Upper lobe of right lung (tissue), 1 donor: Measurements from ENCODE around the gene SHISAL2A. TPM values are rescaled to one million over a fixed set of nuclear protein-coding genes. Genes with fewer than 3 reads are reported as not detected.
A peak's percentile ranks its signal among the peaks of the same experiment; 100 is the strongest.
"Not testable (repeated sequence)": the region's sequence is repeated elsewhere in the genome, so short reads cannot be mapped to it uniquely, and the experiment has no call there.

Experiments
- ATAC-seq: fragments of 200-7000 bp; cut with Tn5 transposase; one replicate; pipeline ENCODE4 v1.9.1; 2020; ENCODE audit warnings: mild to moderate bottlenecking, moderate library complexity
- DNase-seq: peaks from one replicate; pipeline ENCODE4 v3.0.0-alpha.2; 2020
- H3K27ac ChIP-seq: fragments of 200-600 bp; one replicate; pipeline ENCODE4 v1.8.0; 2022
- H3K27me3 ChIP-seq: fragments of 200-600 bp; one replicate; pipeline ENCODE4 v1.8.0; 2022; ENCODE audit warnings: mild to moderate bottlenecking
- H3K36me3 ChIP-seq: fragments of 200-600 bp; one replicate; pipeline ENCODE4 v1.8.0; 2022
- H3K4me1 ChIP-seq: fragments of 200-600 bp; one replicate; pipeline ENCODE4 v1.8.0; 2022
- H3K4me3 ChIP-seq: fragments of 200-600 bp; one replicate; pipeline ENCODE4 v1.8.0; 2022; ENCODE audit warnings: mild to moderate bottlenecking
- H3K9me3 ChIP-seq: fragments of 200-600 bp; one replicate; pipeline ENCODE4 v1.8.0; 2022
- CTCF ChIP-seq: fragments of 200-600 bp; IDR thresholded peaks from one replicate; pipeline ENCODE4 v1.8.0; 2022; ENCODE audit warnings: antibody characterized with exemption
- intact Hi-C: fragments of 100-400 bp; cut with DNase I; formaldehyde crosslinking; loops from one replicate; pipeline ENCODE4 v1.11.0; 2022
- total RNA-seq: library from RNA; stranded (reverse); fragmentation: NEBNext Ultra II Directional; extraction: Animal tissue kit (Norgen Biotek cat#: 25700); gene quantifications from one replicate; pipeline ENCODE4 v1.2.1, GENCODE V29; 2021
- donor health status: DM: no; HTN: yes; CAD: no; lungs with severe emphysema.

The SHISAL2A gene
- total RNA-seq, 1 donor from 2014 or later, result 0.81 TPM

GRCh38 chr1:52680353-52680752, 47.4 kb downstream of the SHISAL2A start:
- no peak for TF ChIP-seq CTCF
- no peak overlapping the region for H3K4me3 ChIP-seq
- no peaks in the 10 kb centered on the region for H3K27me3 ChIP-seq
- intact Hi-C loops, result no loop called here
- no peaks in the 10 kb centered on the region for H3K36me3 ChIP-seq
- DNase-seq (no peak), ATAC-seq (no peak)
- peaks cover 11% of the 10 kb centered on the region for H3K4me1 ChIP-seq
- H3K9me3 ChIP-seq, result no peaks in the 10 kb centered on the region
- no peak overlapping the region for H3K27ac ChIP-seq

- Histone ChIP-seq H3K27me3 (no peaks in the 10 kb centered on the region), H3K27ac (no peak overlapping the region), H3K4me3 (no peak overlapping the region), H3K4me1 (peaks cover 11% of the 10 kb centered on the region), H3K9me3 (no peaks in the 10 kb centered on the region), H3K36me3 (no peaks in the 10 kb centered on the region)
- no peak for DNase-seq
- intact Hi-C loops, result no loop called here
- ATAC-seq, result no peak
- no peak for TF ChIP-seq CTCF
Observed at GRCh38 chr1:52681136-52681535, 48.2 kb downstream of the SHISAL2A start.

- Histone ChIP-seq H3K4me1 (no peaks in the 10 kb centered on the region), H3K36me3 (peaks cover 17% of the 10 kb centered on the region), H3K27me3 (no peaks in the 10 kb centered on the region), H3K27ac (no peak overlapping the region), H3K9me3 (no peaks in the 10 kb centered on the region), H3K4me3 (no peak overlapping the region)
- no peak for ATAC-seq
- intact Hi-C loops, result no loop called here
- no peak for DNase-seq
- no peak for TF ChIP-seq CTCF
Observed at GRCh38 chr1:52683367-52683940, 50.5 kb downstream of the SHISAL2A start.

GRCh38 chr1:52684545-52684944, 51.6 kb downstream of the SHISAL2A start:
- Histone ChIP-seq H3K9me3 (no peaks in the 10 kb centered on the region), H3K36me3 (peaks cover 26% of the 10 kb centered on the region), H3K4me3 (no peak overlapping the region), H3K27me3 (no peaks in the 10 kb centered on the region), H3K27ac (no peak overlapping the region), H3K4me1 (no peaks in the 10 kb centered on the region)
- no peak for DNase-seq
- TF ChIP-seq CTCF, result no peak
- intact Hi-C loops, result no loop called here
- ATAC-seq, result no peak

GRCh38 chr1:52686261-52686751, 53.3 kb downstream of the SHISAL2A start:
- DNase-seq (peak; percentile 82), ATAC-seq (peak; percentile 96)
- intact Hi-C loops, H3K9me3 ChIP-seq, H3K27me3 ChIP-seq, H3K27ac ChIP-seq, H3K4me3 ChIP-seq, H3K4me1 ChIP-seq: not testable (repeated sequence)
- H3K36me3 ChIP-seq, result peaks cover 39% of the 10 kb centered on the region
- TF ChIP-seq CTCF, result peak; percentile 75

- no peak for DNase-seq
- no peak overlapping the region for H3K4me3 ChIP-seq
- no peaks in the 10 kb centered on the region for H3K4me1 ChIP-seq
- no peak for ATAC-seq
- H3K36me3 ChIP-seq, result peaks cover 44% of the 10 kb centered on the region
- TF ChIP-seq CTCF, result no peak
- intact Hi-C loops, result no loop called here
- no peaks in the 10 kb centered on the region for H3K9me3 ChIP-seq
- H3K27ac ChIP-seq, result no peak overlapping the region
- no peaks in the 10 kb centered on the region for H3K27me3 ChIP-seq
Observed at GRCh38 chr1:52686830-52687229, 53.9 kb downstream of the SHISAL2A start.
